Chondrocyte (in vitro differentiated cells): Measurements from ENCODE around the gene ZNF280A. TPM values are rescaled to one million over a fixed set of nuclear protein-coding genes. Genes with fewer than 3 reads are reported as not detected.
"Not testable (repeated sequence)": the region's sequence is repeated elsewhere in the genome, so short reads cannot be mapped to it uniquely, and the experiment has no call there.

Experiments used
- DNase-seq: peaks from one replicate; pipeline ENCODE4 v3.0.0; 2021; ENCODE audit warnings: mixed read lengths, low spot score
- H3K27ac Mint-ChIP-seq: one replicate; pipeline ENCODE4 v1.8.0; 2021; ENCODE audit warnings: mild to moderate bottlenecking, moderate library complexity, mixed read lengths; ENCODE audit not compliant: unreplicated experiment
- H3K27me3 Mint-ChIP-seq: 2 replicates; pipeline ENCODE4 v1.8.0; 2021; ENCODE audit warnings: low read depth, mixed read lengths
- H3K36me3 Mint-ChIP-seq: 2 replicates; pipeline ENCODE4 v1.8.0; 2021; ENCODE audit warnings: low read depth, mixed read lengths
- H3K4me1 Mint-ChIP-seq: 2 replicates; pipeline ENCODE4 v1.8.0; 2021; ENCODE audit warnings: low read depth, mild to moderate bottlenecking, mixed read lengths
- H3K4me3 Mint-ChIP-seq: one replicate; pipeline ENCODE4 v1.8.0; 2021; ENCODE audit warnings: mild to moderate bottlenecking, moderate library complexity, mixed read lengths; ENCODE audit not compliant: unreplicated experiment
- H3K9me3 Mint-ChIP-seq: 2 replicates; pipeline ENCODE4 v1.8.0; 2021; ENCODE audit warnings: low read depth, mixed read lengths
- CTCF ChIP-seq: fragments of 200-600 bp; sonication (generic); IDR thresholded peaks from 2 replicates; pipeline ENCODE4 v1.5.0; 2021; ENCODE audit warnings: antibody characterized with exemption, mild to moderate bottlenecking, moderate library complexity
- total RNA-seq: library from RNA; stranded (reverse); gene quantifications from 3 replicates; pipeline ENCODE4 v1.2.1, GENCODE V29; 2021

The ZNF280A gene
- total RNA-seq, 1 donor from 2014 or later = not detected

GRCh38 chr22:22498267-22498666 lies 21.8 kb downstream of the ZNF280A start:
- Mint-ChIP-seq H3K36me3 (peaks cover 13% of the 10 kb centered on the region), H3K27me3 (no peaks in the 10 kb centered on the region)

GRCh38 chr22:22491589-22491988 lies 28.5 kb downstream of the ZNF280A start:
- H3K27me3 Mint-ChIP-seq, H3K4me1 Mint-ChIP-seq, DNase-seq, H3K9me3 Mint-ChIP-seq, H3K27ac Mint-ChIP-seq, H3K4me3 Mint-ChIP-seq: not testable (repeated sequence)
- peaks cover 28% of the 10 kb centered on the region for H3K36me3 Mint-ChIP-seq

More at GRCh38 chr22:22498267-22498666, 21.8 kb downstream of the ZNF280A start:
- TF ChIP-seq CTCF = no peak
- Mint-ChIP-seq H3K9me3 (no peaks in the 10 kb centered on the region), H3K4me3 (no peak overlapping the region), H3K4me1 (no peaks in the 10 kb centered on the region), H3K27ac (no peak overlapping the region)
- no peak for DNase-seq

- H3K27ac Mint-ChIP-seq = no peak overlapping the region
- no peaks in the 10 kb centered on the region for H3K27me3 Mint-ChIP-seq
- no peaks in the 10 kb centered on the region for H3K9me3 Mint-ChIP-seq
- peaks cover 3% of the 10 kb centered on the region for H3K4me1 Mint-ChIP-seq
- TF ChIP-seq CTCF = no peak
- H3K36me3 Mint-ChIP-seq = peaks cover 30% of the 10 kb centered on the region
- no peak for DNase-seq
- H3K4me3 Mint-ChIP-seq = no peak overlapping the region
Measured at GRCh38 chr22:22488736-22489135, 31.3 kb downstream of the ZNF280A start.

GRCh38 chr22:22487869-22488597 lies 32.0 kb downstream of the ZNF280A start:
- TF ChIP-seq CTCF = no peak
- Mint-ChIP-seq H3K27me3 (no peaks in the 10 kb centered on the region), H3K36me3 (peaks cover 25% of the 10 kb centered on the region), H3K27ac (no peak overlapping the region), H3K4me1 (peaks cover 3% of the 10 kb centered on the region), H3K4me3 (no peak overlapping the region), H3K9me3 (no peaks in the 10 kb centered on the region)
- no peak for DNase-seq

GRCh38 chr22:22487059-22487458 lies 33.0 kb downstream of the ZNF280A start:
- Mint-ChIP-seq H3K4me3 (no peak overlapping the region), H3K4me1 (peaks cover 3% of the 10 kb centered on the region), H3K27me3 (no peaks in the 10 kb centered on the region), H3K27ac (no peak overlapping the region), H3K36me3 (peaks cover 25% of the 10 kb centered on the region), H3K9me3 (no peaks in the 10 kb centered on the region)
- TF ChIP-seq CTCF = no peak
- DNase-seq = no peak
